ENCODE results near the gene CSF2RB. TPM values are rescaled to one million over a fixed set of nuclear protein-coding genes. Genes with fewer than 3 reads are reported as not detected.

CSF2RB gene
- total RNA-seq, 1 donor from 2014 or later: not detected

GRCh38 chr22:36929621-36930020 is 16.2 kb downstream of the CSF2RB start:
- Mint-ChIP-seq H3K4me3 (ENCODE audit: unreplicated experiment) (no peak overlapping the region), H3K36me3 (ENCODE audit: unreplicated experiment) (no peaks in the 10 kb centered on the region), H3K27me3 (ENCODE audit: unreplicated experiment) (peaks cover 8% of the 10 kb centered on the region), H3K27ac (ENCODE audit: unreplicated experiment) (no peak overlapping the region), H3K9me3 (ENCODE audit: unreplicated experiment) (peaks cover 9% of the 10 kb centered on the region), H3K4me1 (ENCODE audit: low read depth, unreplicated experiment) (peaks cover 8% of the 10 kb centered on the region)
- TF ChIP-seq CTCF (IDR thresholded peaks at IDR 0.05; ENCODE audit: partially characterized antibody, unreplicated experiment): no peak
- no peak for DNase-seq

- peaks cover 8% of the 10 kb centered on the region for H3K4me1 Mint-ChIP-seq (ENCODE audit: low read depth, unreplicated experiment)
- no peaks in the 10 kb centered on the region for H3K36me3 Mint-ChIP-seq (ENCODE audit: unreplicated experiment)
- no peak overlapping the region for H3K4me3 Mint-ChIP-seq (ENCODE audit: unreplicated experiment)
- TF ChIP-seq CTCF (IDR thresholded peaks at IDR 0.05; ENCODE audit: partially characterized antibody, unreplicated experiment): no peak
- H3K27ac Mint-ChIP-seq (ENCODE audit: unreplicated experiment): no peak overlapping the region
- DNase-seq: no peak
- peaks cover 6% of the 10 kb centered on the region for H3K9me3 Mint-ChIP-seq (ENCODE audit: unreplicated experiment)
- peaks cover 8% of the 10 kb centered on the region for H3K27me3 Mint-ChIP-seq (ENCODE audit: unreplicated experiment)
Observed at GRCh38 chr22:36930041-36930935, 16.9 kb downstream of the CSF2RB start.

GRCh38 chr22:36931446-36931845 is 18.0 kb downstream of the CSF2RB start:
- Mint-ChIP-seq H3K27ac (ENCODE audit: unreplicated experiment) (no peak overlapping the region), H3K27me3 (ENCODE audit: unreplicated experiment) (peaks cover 8% of the 10 kb centered on the region), H3K4me3 (ENCODE audit: unreplicated experiment) (no peak overlapping the region), H3K4me1 (ENCODE audit: low read depth, unreplicated experiment) (peaks cover 8% of the 10 kb centered on the region), H3K9me3 (ENCODE audit: unreplicated experiment) (peaks cover 5% of the 10 kb centered on the region), H3K36me3 (ENCODE audit: unreplicated experiment) (no peaks in the 10 kb centered on the region)
- no peak for DNase-seq
- TF ChIP-seq CTCF (IDR thresholded peaks at IDR 0.05; ENCODE audit: partially characterized antibody, unreplicated experiment): no peak

- no peaks in the 10 kb centered on the region for H3K36me3 Mint-ChIP-seq (ENCODE audit: unreplicated experiment)
- peaks cover 2% of the 10 kb centered on the region for H3K27me3 Mint-ChIP-seq (ENCODE audit: unreplicated experiment)
- H3K4me1 Mint-ChIP-seq (ENCODE audit: low read depth, unreplicated experiment): peaks cover 2% of the 10 kb centered on the region
- peaks cover 5% of the 10 kb centered on the region for H3K9me3 Mint-ChIP-seq (ENCODE audit: unreplicated experiment)
- H3K27ac Mint-ChIP-seq (ENCODE audit: unreplicated experiment): no peak overlapping the region
- DNase-seq: no peak
- TF ChIP-seq CTCF (IDR thresholded peaks at IDR 0.05; ENCODE audit: partially characterized antibody, unreplicated experiment): no peak
- H3K4me3 Mint-ChIP-seq (ENCODE audit: unreplicated experiment): no peak overlapping the region
Observed at GRCh38 chr22:36933629-36934417, 20.4 kb downstream of the CSF2RB start.

Data from glutamatergic neuron (in vitro differentiated cells).